Stimulated activated CD8-positive, alpha-beta memory T cell treated with anti-CD3 and anti-CD28 coated beads, Interleukin-7, amount 100 ng/mL, for 24 hours (primary cell): ENCODE results near the gene PGGT1B.

ENCODE experiments used
- DNase-seq: peaks from one replicate; pipeline ENCODE4 v3.0.0-alpha.2; 2020; ENCODE audit warnings: low read depth

PGGT1B gene

DNA sequence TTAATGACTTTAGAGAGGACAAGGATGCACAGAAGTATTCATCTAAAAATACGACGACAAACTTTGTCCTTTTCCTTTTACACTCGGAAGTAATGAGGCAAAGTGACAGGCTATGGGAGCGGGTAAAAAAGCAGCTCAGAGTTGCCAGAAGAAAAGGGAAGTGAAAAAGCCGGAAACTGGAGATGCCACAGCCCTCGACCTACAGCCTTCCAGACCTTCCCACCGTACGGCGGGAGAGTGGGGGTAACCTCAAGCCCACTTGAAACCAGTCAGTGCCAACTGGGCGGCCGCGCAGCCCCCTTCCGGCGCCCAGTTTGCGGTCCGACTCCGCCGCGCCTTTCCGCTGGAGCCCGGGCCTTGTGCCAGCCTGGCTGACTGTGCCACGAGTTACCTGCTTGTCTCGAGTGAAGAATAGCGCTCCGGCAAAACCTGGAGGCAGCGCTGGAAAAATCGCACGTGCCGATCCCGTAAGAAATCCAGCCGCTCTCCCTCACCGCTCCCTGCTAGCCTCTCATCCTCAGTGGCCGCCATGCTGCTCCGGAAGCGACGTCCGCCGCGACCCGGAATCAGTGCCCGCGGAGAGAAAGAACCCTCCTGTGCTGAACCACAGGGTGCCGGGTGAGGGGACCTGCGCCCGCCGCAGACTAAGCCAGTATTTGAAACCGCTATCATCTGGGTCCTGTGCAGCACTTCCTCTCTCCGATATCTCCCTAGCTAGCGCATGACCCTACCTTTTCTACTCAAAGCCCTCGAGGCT, at the start of gene PGGT1B:
PGGT1B (minus strand) TSS at position 557 of the 757 bp plus-strand sequence; CDS start at position 531, 26 bp downstream.
- peak; percentile 56 for DNase-seq

DNA sequence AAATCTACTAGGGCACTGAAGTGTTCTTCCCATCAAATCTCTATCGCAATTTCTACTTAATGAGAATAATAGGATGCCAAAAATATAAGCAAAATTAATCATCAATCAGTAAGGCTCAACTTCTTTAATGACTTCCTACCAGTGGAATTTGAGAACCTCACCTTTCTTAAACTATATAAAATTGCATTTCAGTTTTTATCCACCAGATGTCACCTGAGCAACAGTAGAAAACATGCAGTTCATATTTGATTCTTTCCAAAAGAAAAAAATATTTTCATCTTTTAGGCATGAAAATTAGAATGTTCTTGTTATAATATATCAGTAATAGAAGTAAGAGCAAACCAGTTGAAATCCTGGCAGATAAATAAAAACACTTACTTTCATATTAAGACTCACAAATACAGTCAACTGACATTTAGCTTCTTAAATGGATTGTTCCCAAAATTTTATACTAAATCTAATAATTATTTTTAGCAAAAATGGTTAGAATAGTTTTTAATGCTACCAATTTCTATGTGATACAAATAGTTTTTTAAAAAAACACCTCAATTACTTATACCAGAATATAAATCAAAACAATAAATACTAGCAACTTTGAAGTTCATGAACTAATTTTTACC, 47.2 kb upstream of the PGGT1B start:
- no peak for DNase-seq

DNA sequence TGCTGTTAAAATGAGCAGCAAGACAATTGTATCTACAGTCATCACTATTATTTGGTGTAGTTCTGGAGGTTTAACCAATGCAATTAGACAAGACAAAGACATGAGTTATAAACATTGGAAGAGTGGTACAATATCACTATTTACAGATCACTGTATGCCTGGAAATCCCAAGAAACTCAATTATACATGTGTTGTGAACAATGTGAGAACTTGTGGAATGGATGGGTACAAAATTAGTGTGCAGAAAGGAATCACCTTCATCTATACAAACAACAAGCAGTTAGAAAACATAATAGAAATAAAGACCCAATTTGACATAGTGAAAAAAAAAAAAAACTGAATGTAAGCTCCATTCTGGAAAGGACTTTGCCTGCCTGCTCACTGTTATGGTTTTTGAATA, 46.1 kb upstream of the PGGT1B start:
- no peak for DNase-seq

DNA sequence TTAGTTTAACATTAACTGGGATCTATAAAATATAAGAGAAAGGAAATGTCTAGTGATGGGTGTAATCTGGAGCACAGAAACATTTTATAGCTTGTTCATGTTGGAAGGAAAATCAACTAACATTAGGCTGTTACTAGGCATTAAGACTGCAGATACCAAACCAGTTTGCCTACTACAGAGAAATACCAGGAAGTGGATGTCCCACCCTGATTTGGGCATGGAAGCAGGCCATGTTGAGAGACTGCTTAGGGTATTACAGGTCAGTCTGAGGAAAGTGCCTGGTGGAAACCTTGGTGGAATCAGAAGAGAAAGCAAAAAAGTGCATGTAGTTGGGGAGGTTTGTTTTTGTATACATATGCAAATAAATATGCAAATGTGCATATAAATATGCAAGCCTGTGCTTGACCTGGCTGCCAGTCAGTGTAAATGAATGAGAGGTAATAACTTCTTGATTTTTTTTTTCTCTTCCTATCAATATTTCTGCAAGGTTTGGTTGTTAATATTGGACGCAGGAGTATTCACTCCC, 43.4 kb upstream of the PGGT1B start:
- DNase-seq, result no peak

GRCh38 chr5:115304496-115304895, 41.8 kb upstream of the PGGT1B start:
- no peak for DNase-seq

DNA sequence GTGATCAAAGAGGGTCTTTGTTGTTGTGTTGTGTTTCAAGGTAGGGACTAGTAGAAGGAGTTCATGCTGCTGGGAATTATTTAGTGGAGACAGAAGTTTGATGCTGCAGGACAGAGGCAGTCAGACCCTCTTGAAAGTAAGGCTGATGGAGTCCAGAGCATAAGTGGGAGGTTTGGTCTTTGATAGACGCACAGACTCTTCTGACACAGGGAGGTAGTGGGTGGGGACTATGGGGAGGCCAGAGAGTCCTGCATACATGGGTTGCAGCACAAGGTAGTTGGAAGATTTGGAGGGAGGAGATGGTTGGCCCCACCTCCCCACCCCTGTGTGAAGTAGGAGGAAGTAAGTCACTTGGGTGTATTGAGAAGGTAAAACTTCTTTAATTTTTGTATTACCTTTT, 36.1 kb upstream of the PGGT1B start:
- no peak for DNase-seq

GRCh38 chr5:115297031-115297430, 34.4 kb upstream of the PGGT1B start:
- DNase-seq, result no peak

DNA sequence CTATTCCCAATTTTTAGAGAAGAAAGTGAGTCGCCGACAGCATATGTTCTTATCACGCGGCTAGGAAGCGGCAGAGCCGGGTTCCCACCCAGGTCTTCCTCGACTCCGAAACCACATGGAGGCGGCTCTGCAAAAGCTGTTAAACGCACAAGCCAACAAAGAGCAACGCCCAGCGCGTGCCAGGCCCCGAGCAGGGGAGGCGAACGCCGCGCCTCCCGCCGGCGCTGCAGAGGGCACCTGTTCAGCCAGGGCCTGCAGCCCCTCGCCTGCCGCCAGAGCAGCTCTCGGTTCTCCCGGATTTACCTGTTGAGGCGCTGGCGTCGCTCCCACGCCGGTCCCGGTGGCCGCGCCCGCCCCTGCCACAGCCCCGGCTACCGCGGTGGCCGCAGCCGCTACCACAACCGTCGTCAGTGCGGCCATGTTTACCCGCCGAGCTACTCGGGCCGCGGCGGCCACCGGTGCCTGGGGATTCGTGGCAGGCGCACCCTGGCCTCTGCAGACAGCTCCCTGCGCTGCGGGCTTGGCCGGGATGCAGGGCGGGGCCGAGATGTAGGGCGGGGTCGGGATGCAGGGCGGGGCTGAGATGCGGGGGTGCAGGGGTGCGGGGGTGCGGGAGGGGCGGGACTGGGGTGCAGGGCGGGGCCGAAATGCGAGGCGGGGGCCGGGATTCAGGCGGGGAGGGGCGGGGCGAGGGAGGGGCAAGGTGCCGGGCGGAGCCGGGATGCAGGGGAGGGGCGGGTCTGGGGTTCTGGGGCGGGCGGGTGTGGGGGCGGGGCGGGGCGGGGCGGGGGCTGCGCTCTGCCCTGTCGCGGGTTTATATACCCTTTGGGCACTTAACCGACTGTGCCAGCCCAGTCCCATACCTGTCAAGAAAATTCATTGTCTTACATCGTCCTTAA, 33.7 kb upstream of the PGGT1B start, which contains the start of gene CCDC112:
CCDC112 (minus strand) TSS at position 531 of the 899 bp plus-strand sequence; CDS start at position 420, 111 bp downstream.
- peak; percentile 68 for DNase-seq

DNA sequence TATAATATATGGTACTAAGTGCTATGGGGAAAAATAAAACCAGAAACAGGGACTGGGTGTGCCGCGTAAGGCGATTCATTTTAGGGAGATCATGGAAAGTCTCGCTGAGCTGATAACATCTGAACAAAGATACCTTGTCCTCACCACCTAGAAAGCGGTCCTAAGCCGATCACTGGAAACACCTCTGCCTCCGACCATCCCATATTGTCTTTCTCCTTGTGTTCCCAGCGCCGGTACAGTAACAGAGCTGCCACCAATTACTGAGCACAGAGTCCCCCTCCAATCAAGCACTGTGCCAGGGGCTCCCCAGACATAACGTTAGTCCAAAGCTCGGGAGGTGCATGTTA, 33.1 kb upstream of the PGGT1B start:
- DNase-seq, result no peak

- no peak for DNase-seq
These were observed 28.7 kb upstream of the PGGT1B start for GRCh38 chr5:115291397-115291796.

DNA sequence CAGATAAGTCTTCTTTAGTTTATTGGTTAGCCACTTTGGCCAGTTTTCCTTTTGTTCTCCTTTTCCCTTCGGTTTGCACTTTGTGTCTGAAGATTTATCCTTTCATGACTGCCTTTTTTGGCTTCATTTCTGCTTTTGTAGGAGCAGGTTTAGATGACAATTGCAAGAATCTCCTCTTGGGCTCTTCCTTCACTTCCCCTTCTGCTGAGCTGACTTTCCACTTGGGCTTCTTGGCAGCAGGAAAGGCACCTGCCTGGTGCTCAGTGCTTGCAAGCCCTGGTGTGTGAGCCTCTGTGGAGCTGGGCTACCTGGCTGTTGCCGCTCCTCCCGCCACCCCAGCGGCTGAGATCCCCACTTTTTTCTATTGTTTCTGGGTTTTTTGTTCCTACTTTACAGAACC, 26.4 kb upstream of the PGGT1B start:
- no peak for DNase-seq

DNA sequence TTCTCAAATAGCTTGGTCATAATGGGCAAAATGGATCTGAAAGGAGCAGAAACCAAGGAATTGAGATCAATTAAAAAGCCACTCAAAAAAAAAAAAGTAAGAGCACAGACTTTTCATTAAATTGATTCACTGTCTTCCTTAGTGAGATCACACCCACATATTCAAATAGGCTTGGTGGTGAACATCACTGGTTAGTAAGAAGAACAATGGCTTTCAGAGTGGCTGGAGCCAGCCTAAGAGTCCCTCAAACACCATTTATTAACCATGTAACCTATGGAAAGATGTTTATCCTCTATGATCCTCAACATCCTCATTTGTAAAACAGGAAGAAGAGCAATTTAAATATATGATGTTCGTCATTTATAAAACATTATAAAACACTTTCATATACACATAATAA, 21.3 kb upstream of the PGGT1B start:
- DNase-seq, result no peak

DNA sequence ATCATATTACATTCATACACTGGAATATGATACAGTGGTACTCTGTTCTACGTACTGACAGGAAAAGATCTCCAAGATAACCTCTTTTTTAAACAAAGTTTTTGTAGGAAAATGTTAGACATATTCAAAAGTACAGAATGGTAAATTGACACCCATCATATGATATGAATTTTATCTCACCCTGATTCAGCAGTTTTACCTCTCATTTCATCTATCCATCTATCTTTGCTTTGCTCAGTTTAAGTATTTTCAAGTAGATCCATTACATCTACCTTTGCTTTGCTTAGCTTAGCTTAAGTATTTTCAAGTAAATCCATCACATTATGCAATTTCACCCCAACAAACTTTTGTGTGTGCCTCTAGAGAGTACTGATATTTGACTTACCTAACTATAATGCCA, 19.5 kb upstream of the PGGT1B start:
- DNase-seq, result no peak

- DNase-seq, result no peak
These were observed 11.9 kb upstream of the PGGT1B start for GRCh38 chr5:115274584-115274983.

DNA sequence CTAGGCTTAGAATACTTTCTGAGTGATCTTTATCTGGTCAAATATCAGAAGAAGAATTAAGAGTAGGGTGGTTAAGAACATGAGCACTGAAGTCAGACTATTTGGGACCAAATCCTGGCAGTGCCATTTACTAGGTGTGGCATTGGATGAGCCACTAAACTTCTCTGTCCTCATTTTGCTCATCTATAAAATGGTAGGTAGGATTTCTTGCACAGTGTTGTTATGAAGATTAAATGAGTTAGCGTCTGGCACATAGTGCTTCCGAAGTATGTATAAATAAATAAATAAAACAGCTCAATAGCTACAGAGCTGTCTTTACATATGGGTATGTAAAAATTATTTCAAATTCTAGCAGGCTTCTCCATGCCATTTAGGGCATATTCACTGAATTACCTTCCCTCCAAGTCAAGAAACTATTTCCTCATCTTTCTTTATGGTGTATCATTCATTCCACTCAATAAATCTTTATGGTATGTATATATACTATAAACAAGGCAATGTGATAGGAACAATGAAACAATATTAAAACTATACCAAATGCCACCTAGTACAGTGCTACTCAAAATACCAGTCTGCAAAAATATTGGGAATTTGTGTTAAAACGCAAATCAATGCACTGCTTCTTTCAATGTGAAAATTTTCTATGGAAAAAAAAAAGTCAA, 9.8 kb upstream of the PGGT1B start:
- no peak for DNase-seq

DNA sequence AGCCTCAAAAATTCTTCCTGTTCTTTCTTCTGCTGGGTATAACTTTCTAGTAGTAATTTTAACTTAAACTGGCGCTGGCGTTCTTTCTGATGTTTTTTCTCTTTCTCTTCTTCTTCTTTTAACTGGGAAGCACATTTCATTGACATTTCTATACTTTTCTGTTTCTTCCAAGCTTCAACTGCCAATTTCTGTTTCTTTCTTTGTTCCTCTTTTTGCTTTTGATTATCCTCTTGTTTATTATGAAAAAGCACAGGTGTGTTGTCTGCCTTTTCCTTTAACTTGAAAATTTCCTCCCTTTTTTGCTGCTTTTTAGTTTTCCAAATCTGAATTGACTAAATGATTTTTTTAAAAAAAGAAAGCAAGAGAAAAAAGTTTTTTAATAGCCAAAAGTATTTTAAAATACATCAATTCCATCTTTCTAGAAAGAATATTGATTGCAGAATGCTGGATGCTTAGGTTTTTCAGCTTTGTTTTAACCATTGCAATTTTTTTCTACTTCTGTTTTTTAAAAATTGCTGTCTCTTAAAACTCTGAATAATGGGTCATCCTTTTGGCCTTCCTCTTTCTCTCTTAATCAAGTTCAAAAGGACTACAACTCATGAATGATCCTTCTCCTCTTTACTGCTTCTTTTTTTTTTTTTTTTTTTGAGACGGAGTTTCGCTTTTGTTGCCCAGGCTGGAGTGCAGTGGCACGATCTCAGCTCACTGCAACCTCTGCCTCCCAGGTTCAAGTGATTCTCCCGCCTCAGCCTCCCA, 8.8 kb upstream of the PGGT1B start:
- DNase-seq, result no peak

- no peak for DNase-seq
These were observed 4.9 kb upstream of the PGGT1B start for GRCh38 chr5:115267617-115268016.

DNA sequence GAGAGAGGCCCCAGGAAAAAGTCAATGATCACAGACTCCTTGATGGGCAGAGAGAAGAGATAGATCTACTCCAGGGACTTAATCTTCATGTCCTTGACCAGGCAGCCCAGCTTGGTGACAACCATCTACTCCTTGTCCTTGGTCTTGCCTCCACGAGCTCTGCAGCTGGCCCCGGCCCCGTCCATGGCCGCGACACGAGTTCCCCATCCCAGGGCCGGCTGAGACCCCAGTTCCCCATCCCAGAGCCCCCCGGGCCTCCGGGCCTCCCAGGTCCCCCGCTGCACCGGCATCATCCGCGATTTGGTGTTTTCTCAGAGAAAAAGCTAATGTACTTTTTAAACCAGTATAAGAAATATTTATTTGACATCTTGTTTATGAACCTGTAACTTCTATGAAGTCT, 2.5 kb upstream of the PGGT1B start:
- no peak for DNase-seq

- no peak for DNase-seq
These were observed 2.1 kb upstream of the PGGT1B start for GRCh38 chr5:115264786-115265185.

- no peak for DNase-seq
These were observed 352 bp upstream of the PGGT1B start for GRCh38 chr5:115263078-115263380.

DNA sequence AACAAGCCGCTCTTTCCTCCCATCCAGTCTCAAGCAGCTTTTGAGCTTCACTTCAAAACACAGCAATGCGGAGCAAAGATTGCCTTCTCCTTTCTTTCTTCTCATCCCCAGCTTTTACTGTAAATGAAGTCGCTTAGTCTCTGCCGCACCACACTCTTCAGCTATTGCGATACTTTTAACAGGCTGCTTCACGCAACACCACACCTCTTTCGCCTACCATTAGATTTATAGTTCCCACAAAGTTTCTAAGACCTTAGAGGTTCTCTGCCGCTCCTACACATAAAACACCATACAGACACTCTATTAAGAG, 711 bp downstream of the PGGT1B start:
- DNase-seq, result no peak

DNA sequence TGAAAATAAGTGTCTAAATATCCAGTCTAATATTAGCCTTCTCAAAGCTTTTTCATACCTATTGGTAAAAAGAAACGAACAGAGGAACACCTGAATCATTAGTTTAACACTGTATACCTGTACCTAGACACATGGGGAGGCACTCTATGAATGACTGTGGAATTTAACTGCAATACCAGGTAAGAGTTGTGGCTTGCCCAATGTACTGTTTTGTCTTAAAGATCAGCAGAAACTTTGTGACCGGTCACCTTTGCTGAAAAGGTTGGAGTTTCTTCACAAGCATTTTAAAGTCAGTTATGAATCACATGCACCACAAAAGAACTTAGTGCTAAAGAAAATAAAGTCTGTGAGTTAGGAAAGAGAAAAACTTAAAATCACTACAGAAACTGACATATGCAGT, 2.4 kb downstream of the PGGT1B start:
- DNase-seq, result no peak
